K562 (cell line): ENCODE measurements around the gene ALDH1A2. TPM values are rescaled to one million over a fixed set of nuclear protein-coding genes. Genes with fewer than 3 reads are reported as not detected.
A peak's percentile ranks its signal among the peaks of the same experiment; 100 is the strongest.

Experiments used
- GTF2E2 ChIP-seq: fragments of 200-800 bp; sonication (Bioruptor generic); IDR thresholded peaks from 2 replicates; pipeline ENCODE4 v1.6.1; 2016; ENCODE audit warnings: missing genetic modification characterization, missing compliant biosample characterization
- KDM2B ChIP-seq: fragments of 250-450 bp; sonication (Bioruptor Pico); IDR thresholded peaks from 2 replicates; pipeline ENCODE4 v1.8.0; 2021; ENCODE audit warnings: mild to moderate bottlenecking, moderate library complexity
- TCFL5 ChIP-seq: fragments of 250-450 bp; sonication (Bioruptor Pico); conservative IDR thresholded peaks from 2 replicates; pipeline ENCODE4 v1.6.1; 2021; ENCODE audit warnings: mild to moderate bottlenecking, moderate library complexity, matching md5 sums
- polyA plus RNA-seq, 8 experiments: library from polyadenylated mRNA; depleted of rRNA in 4 of 8; stranded (reverse) in 5 of 8; unstranded in 3 of 8; fragments of >200 nt; fragmentation: Nextera tagmentation in 2 of 8; fragmentation: Illumina TruSeq in 1 of 8; extraction: Ambion mirVana in 2 of 8; extraction: Trizol in 1 of 8; gene quantifications; 2 replicates each; pipeline versions ENCODE4 v1.2.1 to v1.2.3, GENCODE V29; 2011 to 2014; ENCODE audit warnings: inconsistent platforms in 1 of 8, missing spikeins in 1 of 8
- total RNA-seq, 7 experiments: library from RNA; depleted of rRNA in 6 of 7; stranded (reverse); fragments of >200 nt in 6 of 7; fragmentation: Illumina TruSeq in 2 of 7; extraction: Trizol in 2 of 7; gene quantifications; 2 replicates each; pipeline versions ENCODE4 v1.2.1 to v1.2.3, GENCODE V29; 2011 to 2021; ENCODE audit warnings: low replicate concordance in 1 of 7
- TF ChIP-seq, protein P1 (sequence below): IDR thresholded peaks from 2 replicates; pipeline ENCODE4 v1.6.1; 2011; ENCODE audit warnings: borderline replicate concordance, low read depth, mild to moderate bottlenecking, moderate library complexity, low read length; ENCODE audit not compliant: insufficient read depth, poor library complexity, severe bottlenecking
- TF ChIP-seq, protein P2 (sequence below), 3 experiments: IDR thresholded peaks in 2 of 3; conservative IDR thresholded peaks in 1 of 3; 2 replicates each; pipeline ENCODE4 v1.5.1; 2011 to 2012; ENCODE audit warnings: low read length in 3 of 3, mild to moderate bottlenecking in 3 of 3, control low read depth in 2 of 3, improper control_type of control experiment in 1 of 3, inconsistent platforms in 1 of 3, low read depth in 1 of 3, mixed read lengths in 1 of 3, moderate library complexity in 1 of 3; ENCODE audit not compliant: insufficient read depth in 2 of 3
- TF ChIP-seq, protein P3 (sequence below): IDR thresholded peaks from 2 replicates; pipeline ENCODE4 v1.6.1; 2012; ENCODE audit warnings: low read depth, low read length, improper control_type of control experiment, borderline replicate concordance
- TF ChIP-seq, protein P4 (sequence below): sonication (generic); formaldehyde crosslinking; IDR thresholded peaks from 2 replicates; pipeline ENCODE4 v1.8.1; 2022; ENCODE audit warnings: missing genetic modification reagents
- TF ChIP-seq, protein P5 (sequence below), 2 experiments: fragments of 450-650 bp; formaldehyde crosslinking in 1 of 2; IDR thresholded peaks; 2 replicates each; pipeline versions ENCODE4 v1.4.0 to v1.6.1; 2014 to 2020; ENCODE audit warnings: mild to moderate bottlenecking in 2 of 2, borderline replicate concordance in 1 of 2, low read depth in 1 of 2

ALDH1A2 gene
- total and polyA plus RNA-seq, 9 of the 15 experiments (the other 6 are each of a cell fraction or from before 2014, with no cell fraction given), result 115 to 393 (median 333) TPM

DNA sequence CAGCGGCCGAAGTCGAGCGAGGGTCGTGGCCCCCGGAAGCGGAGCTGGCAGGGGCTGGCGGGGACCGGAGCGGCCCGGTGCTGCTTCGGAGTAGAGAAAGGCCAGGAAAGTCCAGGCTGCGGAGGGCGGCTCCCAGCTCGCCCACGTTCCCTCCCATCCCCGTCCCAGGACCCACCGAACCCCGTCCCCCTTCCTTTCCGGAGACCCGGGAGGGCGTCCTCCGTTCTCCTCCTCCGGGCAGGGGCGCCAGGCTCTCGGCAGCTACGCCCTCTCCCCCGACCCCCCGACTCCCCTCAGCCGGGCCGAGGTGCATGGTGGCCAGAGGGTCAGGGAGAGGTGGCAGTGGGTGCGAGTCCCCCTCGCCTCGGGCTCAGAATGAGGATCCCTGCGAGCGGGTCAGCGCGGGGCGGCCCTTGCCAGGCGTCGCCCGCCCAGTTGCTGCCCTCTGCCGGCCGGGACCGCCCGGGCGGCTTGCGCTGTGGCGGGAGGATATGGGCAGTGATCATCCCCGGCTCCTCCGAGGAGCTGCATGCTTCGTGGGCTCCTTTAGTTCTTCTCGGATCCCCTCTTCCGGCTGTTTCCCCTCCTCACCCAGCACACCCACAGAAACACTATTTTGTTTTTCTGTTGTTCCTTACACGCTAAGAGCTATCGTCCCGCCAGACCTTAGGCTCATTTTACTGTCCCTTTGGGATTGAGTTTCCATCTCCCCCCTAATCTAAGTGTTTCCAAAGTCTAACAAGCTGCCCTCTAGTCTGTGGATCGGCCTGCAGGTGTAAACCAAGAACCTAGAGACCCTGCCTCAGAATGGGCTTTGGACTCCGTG is 744 bp upstream of the ALDH1A2 start (continued):
- TF ChIP-seq, protein P1, sequence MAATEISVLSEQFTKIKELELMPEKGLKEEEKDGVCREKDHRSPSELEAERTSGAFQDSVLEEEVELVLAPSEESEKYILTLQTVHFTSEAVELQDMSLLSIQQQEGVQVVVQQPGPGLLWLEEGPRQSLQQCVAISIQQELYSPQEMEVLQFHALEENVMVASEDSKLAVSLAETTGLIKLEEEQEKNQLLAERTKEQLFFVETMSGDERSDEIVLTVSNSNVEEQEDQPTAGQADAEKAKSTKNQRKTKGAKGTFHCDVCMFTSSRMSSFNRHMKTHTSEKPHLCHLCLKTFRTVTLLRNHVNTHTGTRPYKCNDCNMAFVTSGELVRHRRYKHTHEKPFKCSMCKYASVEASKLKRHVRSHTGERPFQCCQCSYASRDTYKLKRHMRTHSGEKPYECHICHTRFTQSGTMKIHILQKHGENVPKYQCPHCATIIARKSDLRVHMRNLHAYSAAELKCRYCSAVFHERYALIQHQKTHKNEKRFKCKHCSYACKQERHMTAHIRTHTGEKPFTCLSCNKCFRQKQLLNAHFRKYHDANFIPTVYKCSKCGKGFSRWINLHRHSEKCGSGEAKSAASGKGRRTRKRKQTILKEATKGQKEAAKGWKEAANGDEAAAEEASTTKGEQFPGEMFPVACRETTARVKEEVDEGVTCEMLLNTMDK, result peak; percentile 73
- TF ChIP-seq TCFL5 (no peak), GTF2E2 (tag) (no peak), KDM2B (0 out of 2 replicates have a peak, but pooled peaks have one; percentile 15)
- TF ChIP-seq, protein P2, sequence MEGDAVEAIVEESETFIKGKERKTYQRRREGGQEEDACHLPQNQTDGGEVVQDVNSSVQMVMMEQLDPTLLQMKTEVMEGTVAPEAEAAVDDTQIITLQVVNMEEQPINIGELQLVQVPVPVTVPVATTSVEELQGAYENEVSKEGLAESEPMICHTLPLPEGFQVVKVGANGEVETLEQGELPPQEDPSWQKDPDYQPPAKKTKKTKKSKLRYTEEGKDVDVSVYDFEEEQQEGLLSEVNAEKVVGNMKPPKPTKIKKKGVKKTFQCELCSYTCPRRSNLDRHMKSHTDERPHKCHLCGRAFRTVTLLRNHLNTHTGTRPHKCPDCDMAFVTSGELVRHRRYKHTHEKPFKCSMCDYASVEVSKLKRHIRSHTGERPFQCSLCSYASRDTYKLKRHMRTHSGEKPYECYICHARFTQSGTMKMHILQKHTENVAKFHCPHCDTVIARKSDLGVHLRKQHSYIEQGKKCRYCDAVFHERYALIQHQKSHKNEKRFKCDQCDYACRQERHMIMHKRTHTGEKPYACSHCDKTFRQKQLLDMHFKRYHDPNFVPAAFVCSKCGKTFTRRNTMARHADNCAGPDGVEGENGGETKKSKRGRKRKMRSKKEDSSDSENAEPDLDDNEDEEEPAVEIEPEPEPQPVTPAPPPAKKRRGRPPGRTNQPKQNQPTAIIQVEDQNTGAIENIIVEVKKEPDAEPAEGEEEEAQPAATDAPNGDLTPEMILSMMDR (IDR thresholded peaks at IDR 0.05 in 2 of 3, conservative IDR thresholded peaks at IDR 0.05 in 1 of 3; ENCODE audit: insufficient read depth in 2 of 3, low read depth in 1 of 3, low read length in 3 of 3), result peak; percentile 86 to 89 (median 88)
- TF ChIP-seq, protein P3, sequence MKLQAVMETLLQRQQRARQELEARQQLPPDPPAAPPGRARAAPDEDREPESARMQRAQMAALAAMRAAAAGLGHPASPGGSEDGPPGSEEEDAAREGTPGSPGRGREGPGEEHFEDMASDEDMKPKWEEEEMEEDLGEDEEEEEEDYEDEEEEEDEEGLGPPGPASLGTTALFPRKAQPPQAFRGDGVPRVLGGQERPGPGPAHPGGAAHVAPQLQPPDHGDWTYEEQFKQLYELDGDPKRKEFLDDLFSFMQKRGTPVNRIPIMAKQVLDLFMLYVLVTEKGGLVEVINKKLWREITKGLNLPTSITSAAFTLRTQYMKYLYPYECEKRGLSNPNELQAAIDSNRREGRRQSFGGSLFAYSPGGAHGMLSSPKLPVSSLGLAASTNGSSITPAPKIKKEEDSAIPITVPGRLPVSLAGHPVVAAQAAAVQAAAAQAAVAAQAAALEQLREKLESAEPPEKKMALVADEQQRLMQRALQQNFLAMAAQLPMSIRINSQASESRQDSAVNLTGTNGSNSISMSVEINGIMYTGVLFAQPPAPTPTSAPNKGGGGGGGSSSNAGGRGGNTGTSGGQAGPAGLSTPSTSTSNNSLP, result no peak
- TF ChIP-seq, protein P4, sequence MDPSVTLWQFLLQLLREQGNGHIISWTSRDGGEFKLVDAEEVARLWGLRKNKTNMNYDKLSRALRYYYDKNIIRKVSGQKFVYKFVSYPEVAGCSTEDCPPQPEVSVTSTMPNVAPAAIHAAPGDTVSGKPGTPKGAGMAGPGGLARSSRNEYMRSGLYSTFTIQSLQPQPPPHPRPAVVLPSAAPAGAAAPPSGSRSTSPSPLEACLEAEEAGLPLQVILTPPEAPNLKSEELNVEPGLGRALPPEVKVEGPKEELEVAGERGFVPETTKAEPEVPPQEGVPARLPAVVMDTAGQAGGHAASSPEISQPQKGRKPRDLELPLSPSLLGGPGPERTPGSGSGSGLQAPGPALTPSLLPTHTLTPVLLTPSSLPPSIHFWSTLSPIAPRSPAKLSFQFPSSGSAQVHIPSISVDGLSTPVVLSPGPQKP (CRISPR knock-in tag), result no peak
- TF ChIP-seq, protein P5, sequence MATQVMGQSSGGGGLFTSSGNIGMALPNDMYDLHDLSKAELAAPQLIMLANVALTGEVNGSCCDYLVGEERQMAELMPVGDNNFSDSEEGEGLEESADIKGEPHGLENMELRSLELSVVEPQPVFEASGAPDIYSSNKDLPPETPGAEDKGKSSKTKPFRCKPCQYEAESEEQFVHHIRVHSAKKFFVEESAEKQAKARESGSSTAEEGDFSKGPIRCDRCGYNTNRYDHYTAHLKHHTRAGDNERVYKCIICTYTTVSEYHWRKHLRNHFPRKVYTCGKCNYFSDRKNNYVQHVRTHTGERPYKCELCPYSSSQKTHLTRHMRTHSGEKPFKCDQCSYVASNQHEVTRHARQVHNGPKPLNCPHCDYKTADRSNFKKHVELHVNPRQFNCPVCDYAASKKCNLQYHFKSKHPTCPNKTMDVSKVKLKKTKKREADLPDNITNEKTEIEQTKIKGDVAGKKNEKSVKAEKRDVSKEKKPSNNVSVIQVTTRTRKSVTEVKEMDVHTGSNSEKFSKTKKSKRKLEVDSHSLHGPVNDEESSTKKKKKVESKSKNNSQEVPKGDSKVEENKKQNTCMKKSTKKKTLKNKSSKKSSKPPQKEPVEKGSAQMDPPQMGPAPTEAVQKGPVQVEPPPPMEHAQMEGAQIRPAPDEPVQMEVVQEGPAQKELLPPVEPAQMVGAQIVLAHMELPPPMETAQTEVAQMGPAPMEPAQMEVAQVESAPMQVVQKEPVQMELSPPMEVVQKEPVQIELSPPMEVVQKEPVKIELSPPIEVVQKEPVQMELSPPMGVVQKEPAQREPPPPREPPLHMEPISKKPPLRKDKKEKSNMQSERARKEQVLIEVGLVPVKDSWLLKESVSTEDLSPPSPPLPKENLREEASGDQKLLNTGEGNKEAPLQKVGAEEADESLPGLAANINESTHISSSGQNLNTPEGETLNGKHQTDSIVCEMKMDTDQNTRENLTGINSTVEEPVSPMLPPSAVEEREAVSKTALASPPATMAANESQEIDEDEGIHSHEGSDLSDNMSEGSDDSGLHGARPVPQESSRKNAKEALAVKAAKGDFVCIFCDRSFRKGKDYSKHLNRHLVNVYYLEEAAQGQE (IDR thresholded peaks at IDR 0.05; ENCODE audit: borderline replicate concordance), result peak; percentile 71; the same call in 1 of the 2 replicates
- TF ChIP-seq, protein P5 (CRISPR knock-in tag; IDR thresholded peaks at IDR 0.05; ENCODE audit: low read depth), result no peak
